GM12875 (cell line): Measurements from ENCODE around the gene FXYD1.

Experiments
- H3K4me3 ChIP-seq: one replicate; pipeline ENCODE4 v1.5.1; 2011; ENCODE audit warnings: low read depth, low read length, control low read depth
- TF ChIP-seq, protein P1 (sequence below): IDR thresholded peaks from 2 replicates; pipeline ENCODE4 v1.5.1; 2011; ENCODE audit warnings: low read depth, mild to moderate bottlenecking, control low read depth, inconsistent platforms, low read length, moderate library complexity, borderline replicate concordance; ENCODE audit not compliant: insufficient read depth

Gene FXYD1

DNA sequence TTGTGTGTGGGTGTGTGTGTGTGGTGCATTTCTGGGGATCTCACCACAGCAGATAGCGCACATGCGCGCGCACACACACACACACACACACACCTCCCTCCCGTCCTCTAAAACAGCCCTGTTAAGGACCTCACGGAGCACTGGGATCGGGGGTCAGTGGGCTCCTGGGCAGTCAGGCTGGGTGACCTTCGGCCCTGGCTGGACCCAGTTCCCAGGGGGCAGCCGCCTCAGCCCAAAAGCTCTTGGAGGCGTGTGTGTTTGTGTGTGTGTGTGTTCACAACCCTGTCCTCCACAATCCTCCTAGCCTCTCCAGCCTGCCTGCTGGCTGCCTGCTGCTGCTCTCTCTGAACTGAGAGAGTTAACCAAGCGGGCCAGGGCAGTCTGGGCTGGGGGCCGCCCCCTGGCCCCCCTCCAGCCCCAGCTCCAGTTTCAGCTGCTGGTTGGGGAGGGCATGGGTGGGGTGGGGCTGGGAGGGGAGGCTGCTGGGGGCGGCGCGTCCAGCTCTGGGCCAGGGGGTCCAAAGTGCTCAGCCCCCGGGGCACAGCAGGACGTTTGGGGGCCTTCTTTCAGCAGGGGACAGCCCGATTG lies at the start of gene FXYD1:
Gene FXYD1, plus strand, starts transcription at position 520 of the 588 bp plus-strand sequence. CDS start 1,256 bp downstream, outside the sequence.
- H3K4me3 ChIP-seq, result no peak within 1 kb of the TSS
- TF ChIP-seq, protein P1, sequence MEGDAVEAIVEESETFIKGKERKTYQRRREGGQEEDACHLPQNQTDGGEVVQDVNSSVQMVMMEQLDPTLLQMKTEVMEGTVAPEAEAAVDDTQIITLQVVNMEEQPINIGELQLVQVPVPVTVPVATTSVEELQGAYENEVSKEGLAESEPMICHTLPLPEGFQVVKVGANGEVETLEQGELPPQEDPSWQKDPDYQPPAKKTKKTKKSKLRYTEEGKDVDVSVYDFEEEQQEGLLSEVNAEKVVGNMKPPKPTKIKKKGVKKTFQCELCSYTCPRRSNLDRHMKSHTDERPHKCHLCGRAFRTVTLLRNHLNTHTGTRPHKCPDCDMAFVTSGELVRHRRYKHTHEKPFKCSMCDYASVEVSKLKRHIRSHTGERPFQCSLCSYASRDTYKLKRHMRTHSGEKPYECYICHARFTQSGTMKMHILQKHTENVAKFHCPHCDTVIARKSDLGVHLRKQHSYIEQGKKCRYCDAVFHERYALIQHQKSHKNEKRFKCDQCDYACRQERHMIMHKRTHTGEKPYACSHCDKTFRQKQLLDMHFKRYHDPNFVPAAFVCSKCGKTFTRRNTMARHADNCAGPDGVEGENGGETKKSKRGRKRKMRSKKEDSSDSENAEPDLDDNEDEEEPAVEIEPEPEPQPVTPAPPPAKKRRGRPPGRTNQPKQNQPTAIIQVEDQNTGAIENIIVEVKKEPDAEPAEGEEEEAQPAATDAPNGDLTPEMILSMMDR, result no peak

DNA sequence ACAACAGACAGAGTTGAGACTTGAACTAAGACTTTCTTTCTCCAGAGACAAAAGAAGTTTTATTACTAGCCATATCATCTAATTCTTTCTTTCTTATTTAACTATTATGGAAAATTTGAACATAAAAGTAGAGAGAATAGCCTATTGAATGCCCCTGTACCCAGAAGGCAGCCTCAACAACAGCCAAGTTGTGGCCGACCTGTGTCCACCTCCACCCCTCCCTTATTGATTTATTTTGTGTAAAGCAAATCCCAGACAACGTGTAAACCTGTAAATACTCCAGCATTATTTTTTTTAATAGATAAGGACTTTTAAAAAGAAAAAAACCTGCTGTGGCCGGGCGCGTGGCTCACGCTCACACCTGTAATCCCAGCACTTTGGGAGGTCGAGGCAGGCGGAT lies 49.1 kb upstream of the FXYD1 start:
- no peak overlapping the region for H3K4me3 ChIP-seq
- TF ChIP-seq, protein P1, result no peak

DNA sequence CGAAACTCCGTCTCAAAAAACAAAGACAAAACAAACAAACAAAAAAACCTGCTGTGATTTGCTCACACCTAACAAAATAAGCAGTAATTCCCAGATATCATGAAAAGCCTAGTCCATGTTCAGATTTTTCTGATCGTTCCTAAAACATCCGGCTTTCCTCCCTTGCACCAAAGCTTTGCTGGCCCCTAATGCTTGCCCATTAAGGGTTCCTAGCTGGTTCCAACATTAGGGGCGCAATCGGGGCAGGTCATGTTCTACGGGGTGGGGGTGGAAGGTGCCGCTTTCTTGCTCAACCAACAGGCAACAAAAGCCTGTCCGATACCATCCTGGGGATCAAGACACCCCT lies 48.5 kb upstream of the FXYD1 start:
- H3K4me3 ChIP-seq, result no peak overlapping the region
- TF ChIP-seq, protein P1, result no peak

DNA sequence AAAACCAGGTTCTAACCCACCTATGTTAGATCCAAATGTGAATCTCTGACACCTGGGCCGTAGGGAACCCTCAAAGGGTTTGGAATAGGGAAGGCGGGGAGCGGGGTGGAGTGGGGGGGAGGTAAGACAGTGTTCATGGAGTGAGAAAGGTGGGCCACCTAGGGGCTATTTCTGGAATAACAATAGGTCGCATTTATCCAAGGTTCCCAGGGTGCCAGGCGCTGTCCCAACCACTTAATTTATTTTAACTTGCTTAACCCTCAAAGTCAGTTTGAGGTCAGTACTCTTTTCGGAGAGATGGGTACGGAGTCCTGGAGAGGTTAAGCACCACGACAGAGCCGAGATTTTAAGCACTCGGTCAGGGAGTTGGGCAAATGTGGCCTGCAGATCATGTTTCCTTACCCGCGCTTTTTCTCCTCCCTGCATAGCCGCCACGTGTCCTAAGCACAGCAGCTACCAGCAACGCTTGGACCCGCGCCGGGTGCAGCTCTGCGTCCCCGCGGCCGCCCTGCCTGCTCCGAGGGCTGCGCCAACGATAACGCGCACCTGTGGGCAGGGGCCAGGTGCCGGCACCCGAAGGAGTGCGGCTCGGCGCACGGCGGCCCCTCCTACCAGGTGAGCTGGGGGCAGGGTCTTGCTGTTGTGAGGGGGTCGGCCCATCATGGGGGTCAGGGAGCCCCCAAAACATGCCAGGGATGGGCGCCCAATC lies 48.0 kb upstream of the FXYD1 start:
- H3K4me3 ChIP-seq, result no peak overlapping the region
- TF ChIP-seq, protein P1, result peak; percentile 58

DNA sequence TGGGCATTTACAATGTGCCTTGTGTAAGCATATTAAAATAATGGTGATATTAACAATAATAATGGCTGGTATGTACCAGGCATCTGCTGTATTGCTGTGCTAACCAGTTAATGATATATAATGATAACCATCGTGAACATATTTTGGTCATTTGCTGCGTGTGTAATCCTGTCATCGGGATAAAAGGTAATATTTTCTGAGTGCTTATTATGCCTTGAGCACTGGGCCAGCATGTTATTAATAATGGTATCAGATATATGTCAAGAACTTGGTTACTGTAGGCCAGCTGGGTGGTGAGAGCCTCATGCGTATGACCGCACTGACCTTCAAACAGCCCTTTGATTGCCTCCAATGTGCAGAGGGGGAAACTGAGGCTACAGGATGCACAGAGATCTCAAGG lies 45.2 kb upstream of the FXYD1 start:
- H3K4me3 ChIP-seq, result no peak overlapping the region
- TF ChIP-seq, protein P1, result no peak

DNA sequence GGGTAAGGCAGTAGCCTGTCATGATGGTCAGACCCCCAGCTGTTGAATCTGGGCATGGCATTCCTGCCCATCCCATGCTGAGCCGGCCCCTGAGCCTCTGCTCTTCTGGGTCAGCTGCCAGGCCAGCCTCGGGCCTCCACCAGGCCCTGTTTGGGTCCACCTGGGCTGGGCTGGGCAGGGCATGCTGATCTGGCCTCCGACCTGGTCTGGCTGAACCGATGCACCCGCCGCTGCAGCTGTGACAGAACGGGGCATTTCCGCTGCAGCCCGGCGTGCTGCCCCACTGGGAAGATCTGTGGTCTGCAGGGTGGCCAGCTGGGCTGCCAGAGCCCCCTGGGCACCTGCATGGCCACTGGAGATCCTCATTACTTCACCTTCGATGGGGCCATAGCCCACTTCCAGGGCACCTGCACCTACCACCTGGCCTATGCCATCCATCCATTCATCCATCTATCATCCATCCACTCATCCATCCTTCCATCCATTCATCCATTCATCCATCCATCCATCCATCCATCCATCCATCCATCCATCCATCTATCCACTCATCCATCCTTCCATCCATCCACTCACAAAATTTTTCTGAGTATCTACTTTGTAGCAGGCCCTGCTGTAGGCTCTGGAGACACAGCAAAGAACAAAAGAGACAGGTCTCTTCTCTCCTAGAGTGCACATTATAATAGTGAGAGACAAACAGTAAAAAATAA lies 44.5 kb upstream of the FXYD1 start:
- no peak overlapping the region for H3K4me3 ChIP-seq
- TF ChIP-seq, protein P1, result no peak
